Esophagus muscularis mucosa (tissue), 4 donors: Measurements from ENCODE around the gene SBK3.

Experiments used
- CTCF ChIP-seq, 3 experiments: fragments of 200-600 bp in 2 of 3; fragments of 450-650 bp in 1 of 3; sonication (generic) in 2 of 3; IDR thresholded peaks; one replicate each; pipeline ENCODE4 v1.5.1; 2017 to 2019; ENCODE audit warnings: antibody characterized with exemption in 3 of 3, mild to moderate bottlenecking in 2 of 3, moderate library complexity in 1 of 3
- EP300 ChIP-seq: sonication (generic); formaldehyde crosslinking; IDR thresholded peaks from one replicate; pipeline ENCODE4 v1.6.1; 2017; ENCODE audit warnings: antibody characterized with exemption
- POLR2A ChIP-seq: fragments of 450-650 bp; IDR thresholded peaks from one replicate; pipeline ENCODE4 v1.6.1; 2017; ENCODE audit warnings: antibody characterized with exemption, moderate library complexity, mild to moderate bottlenecking, low read depth

DNA sequence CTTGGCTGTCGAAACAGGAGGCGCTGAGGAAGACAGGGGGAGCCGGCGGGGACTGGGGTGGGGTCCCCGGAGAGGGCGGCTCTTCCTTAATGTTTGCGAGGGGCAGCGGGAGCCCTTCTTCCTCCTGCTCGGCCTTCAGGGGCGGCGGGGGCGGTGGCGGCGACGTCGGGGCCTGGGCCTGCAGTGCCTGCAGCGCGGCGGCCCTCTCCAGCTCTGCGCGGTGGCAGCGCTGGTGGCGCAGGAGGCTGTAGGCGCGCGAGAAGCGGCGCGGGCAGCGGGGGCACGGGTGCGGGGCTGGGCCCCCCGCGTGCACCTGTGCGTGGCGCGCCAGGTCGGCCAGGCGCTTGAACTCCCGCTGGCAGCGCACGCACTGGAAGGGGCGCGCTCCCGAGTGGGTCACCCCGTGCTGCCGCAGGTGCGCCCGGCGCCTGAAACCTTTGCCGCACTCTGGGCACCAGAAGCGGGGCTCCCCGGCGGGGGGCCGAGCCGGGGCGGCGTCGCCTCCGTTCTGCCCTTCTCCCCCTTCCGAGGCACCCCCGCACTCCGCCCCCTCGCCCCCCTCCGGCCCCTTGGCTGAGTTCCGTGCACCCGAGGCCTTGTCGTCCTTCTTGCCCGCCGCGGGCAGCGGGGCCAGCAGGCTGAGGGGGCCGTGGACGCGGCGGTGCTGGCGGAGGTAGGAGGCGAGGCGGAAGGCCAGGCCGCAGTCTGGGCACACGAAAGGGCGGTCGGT, 32.9 kb upstream of the SBK3 start:
- TF ChIP-seq CTCF (IDR thresholded peaks at IDR 0.05), result no peak
- no peak for TF ChIP-seq POLR2A
- TF ChIP-seq EP300, result no peak
